SK-N-SH (cell line): ENCODE results near the gene SPATA6.

ENCODE experiments used
- CTCF ChIP-seq: fragments of 200-600 bp; sonication (generic); IDR thresholded peaks from 2 replicates; pipeline ENCODE4 v1.6.1; 2017; ENCODE audit warnings: antibody characterized with exemption, mild to moderate bottlenecking, moderate library complexity
- EP300 ChIP-seq, 2 experiments: IDR thresholded peaks; 2 replicates each; pipeline versions ENCODE4 v1.4.0 to v1.6.1; 2012; ENCODE audit warnings: borderline replicate concordance in 1 of 2, low read depth in 1 of 2, low read length in 1 of 2
- EZH2phosphoT487 ChIP-seq: fragments of 200-600 bp; sonication (generic); IDR thresholded peaks from 2 replicates; pipeline ENCODE4 v1.6.1; 2017; ENCODE audit warnings: low read depth, mixed run types, mild to moderate bottlenecking, antibody characterized with exemption, moderate library complexity, borderline replicate concordance
- GABPA ChIP-seq: IDR thresholded peaks from 2 replicates; pipeline ENCODE4 v1.4.0; 2012; ENCODE audit warnings: low read depth, mild to moderate bottlenecking
- GATA2 ChIP-seq: sonication (generic); formaldehyde crosslinking; IDR thresholded peaks from 2 replicates; pipeline ENCODE4 v1.5.0; 2020; ENCODE audit warnings: mild to moderate bottlenecking, missing genetic modification reagents
- MEF2A ChIP-seq: IDR thresholded peaks from 2 replicates; pipeline ENCODE4 v1.4.0; 2012; ENCODE audit warnings: low read depth, borderline replicate concordance
- POLR2AphosphoS5 ChIP-seq: IDR thresholded peaks from 2 replicates; pipeline ENCODE4 v1.6.1; 2012; ENCODE audit warnings: low read depth, low read length
- SMC3 ChIP-seq: IDR thresholded peaks from 2 replicates; pipeline ENCODE4 v1.6.1; 2012; ENCODE audit warnings: low read depth, low read length, improper control_type of control experiment
- TEAD4 ChIP-seq: IDR thresholded peaks from 2 replicates; pipeline ENCODE4 v1.4.0; 2012; ENCODE audit warnings: mild to moderate bottlenecking, borderline replicate concordance; ENCODE audit not compliant: insufficient read depth
- USF2 ChIP-seq: fragments of 150-350 bp; IDR thresholded peaks from 2 replicates; pipeline ENCODE4 v1.6.1; 2017; ENCODE audit warnings: antibody characterized with exemption, low read length, low read depth, borderline replicate concordance
- YY1 ChIP-seq: IDR thresholded peaks from 2 replicates; pipeline ENCODE4 v1.4.0; 2012; ENCODE audit warnings: low read depth, mild to moderate bottlenecking
- TF ChIP-seq, protein P1 (sequence below): IDR thresholded peaks from 2 replicates; pipeline ENCODE4 v1.6.1; 2012; ENCODE audit warnings: mild to moderate bottlenecking, low read depth, low read length, moderate library complexity
- TF ChIP-seq, protein P2 (sequence below): IDR thresholded peaks from 2 replicates; pipeline ENCODE4 v1.4.0; 2012; ENCODE audit warnings: low read depth

DNA sequence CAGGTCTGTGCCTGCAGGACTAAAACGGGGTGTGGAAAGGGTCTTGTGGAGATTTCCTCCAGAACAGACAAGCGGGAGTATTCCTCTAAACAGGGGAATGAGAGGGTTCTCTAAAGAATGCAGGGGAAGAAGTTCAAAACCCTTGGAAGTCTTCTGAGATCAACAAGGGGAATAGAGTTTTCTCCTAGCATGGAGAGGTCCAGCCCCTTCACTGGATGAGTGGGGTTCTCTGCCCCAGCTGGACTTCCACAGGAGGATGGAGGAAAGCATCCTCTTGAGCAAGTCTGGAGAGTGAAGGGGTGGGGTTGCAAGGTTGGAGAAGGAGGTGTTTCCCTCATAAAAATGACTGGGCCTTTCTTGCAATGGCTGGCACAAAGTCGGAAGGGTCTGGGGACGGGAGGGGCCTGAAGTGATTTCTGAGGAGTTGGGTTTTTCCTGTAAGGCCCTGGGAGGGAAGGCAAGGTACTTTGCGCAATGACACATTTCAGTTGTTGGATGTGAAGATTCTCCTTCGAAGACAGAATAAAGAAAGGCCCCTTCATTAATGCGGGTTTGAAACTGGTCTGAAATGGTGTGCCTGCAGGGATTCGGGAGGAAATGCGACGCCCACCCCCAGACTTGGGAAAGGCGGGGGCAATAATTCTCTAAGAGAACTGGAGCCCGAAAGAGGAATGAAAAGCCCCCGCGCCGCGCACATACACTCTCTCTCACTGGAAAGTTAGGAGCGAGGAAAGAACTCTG, 884 bp downstream of the SPATA6 start:
- TF ChIP-seq GATA2 (CRISPR knock-in tag): no peak
- TF ChIP-seq CTCF: no peak
- no peak for TF ChIP-seq EP300 (IDR thresholded peaks at IDR 0.05; ENCODE audit: borderline replicate concordance in 1 of 2, low read depth in 1 of 2, low read length in 1 of 2)
- TF ChIP-seq MEF2A: no peak
- TF ChIP-seq EZH2phosphoT487: no peak
- TF ChIP-seq YY1: no peak
- no peak for TF ChIP-seq TEAD4
- TF ChIP-seq POLR2AphosphoS5: no peak
- no peak for TF ChIP-seq GABPA
- TF ChIP-seq, protein P1, sequence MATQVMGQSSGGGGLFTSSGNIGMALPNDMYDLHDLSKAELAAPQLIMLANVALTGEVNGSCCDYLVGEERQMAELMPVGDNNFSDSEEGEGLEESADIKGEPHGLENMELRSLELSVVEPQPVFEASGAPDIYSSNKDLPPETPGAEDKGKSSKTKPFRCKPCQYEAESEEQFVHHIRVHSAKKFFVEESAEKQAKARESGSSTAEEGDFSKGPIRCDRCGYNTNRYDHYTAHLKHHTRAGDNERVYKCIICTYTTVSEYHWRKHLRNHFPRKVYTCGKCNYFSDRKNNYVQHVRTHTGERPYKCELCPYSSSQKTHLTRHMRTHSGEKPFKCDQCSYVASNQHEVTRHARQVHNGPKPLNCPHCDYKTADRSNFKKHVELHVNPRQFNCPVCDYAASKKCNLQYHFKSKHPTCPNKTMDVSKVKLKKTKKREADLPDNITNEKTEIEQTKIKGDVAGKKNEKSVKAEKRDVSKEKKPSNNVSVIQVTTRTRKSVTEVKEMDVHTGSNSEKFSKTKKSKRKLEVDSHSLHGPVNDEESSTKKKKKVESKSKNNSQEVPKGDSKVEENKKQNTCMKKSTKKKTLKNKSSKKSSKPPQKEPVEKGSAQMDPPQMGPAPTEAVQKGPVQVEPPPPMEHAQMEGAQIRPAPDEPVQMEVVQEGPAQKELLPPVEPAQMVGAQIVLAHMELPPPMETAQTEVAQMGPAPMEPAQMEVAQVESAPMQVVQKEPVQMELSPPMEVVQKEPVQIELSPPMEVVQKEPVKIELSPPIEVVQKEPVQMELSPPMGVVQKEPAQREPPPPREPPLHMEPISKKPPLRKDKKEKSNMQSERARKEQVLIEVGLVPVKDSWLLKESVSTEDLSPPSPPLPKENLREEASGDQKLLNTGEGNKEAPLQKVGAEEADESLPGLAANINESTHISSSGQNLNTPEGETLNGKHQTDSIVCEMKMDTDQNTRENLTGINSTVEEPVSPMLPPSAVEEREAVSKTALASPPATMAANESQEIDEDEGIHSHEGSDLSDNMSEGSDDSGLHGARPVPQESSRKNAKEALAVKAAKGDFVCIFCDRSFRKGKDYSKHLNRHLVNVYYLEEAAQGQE: no peak
- no peak for TF ChIP-seq SMC3
- TF ChIP-seq, protein P2, sequence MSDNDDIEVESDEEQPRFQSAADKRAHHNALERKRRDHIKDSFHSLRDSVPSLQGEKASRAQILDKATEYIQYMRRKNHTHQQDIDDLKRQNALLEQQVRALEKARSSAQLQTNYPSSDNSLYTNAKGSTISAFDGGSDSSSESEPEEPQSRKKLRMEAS: no peak
- TF ChIP-seq USF2: no peak
